HG03064 (cell line): ENCODE data around the gene WDR88.
A peak's percentile ranks its signal among the peaks of the same experiment; 100 is the strongest.
"Not testable (repeated sequence)": the region's sequence is repeated elsewhere in the genome, so short reads cannot be mapped to it uniquely, and the experiment has no call there.

Source experiments
- ATAC-seq: cut with Tn5 transposase; IDR thresholded peaks from one replicate; pipeline ENCODE4 v1.9.1; 2021; ENCODE audit warnings: low read depth; ENCODE audit not compliant: unreplicated experiment

The WDR88 gene

GRCh38 chr19:33167438-33167837, 35.5 kb downstream of the WDR88 start:
- ATAC-seq = no peak

GRCh38 chr19:33168528-33168927, 36.6 kb downstream of the WDR88 start:
- no peak for ATAC-seq

DNA sequence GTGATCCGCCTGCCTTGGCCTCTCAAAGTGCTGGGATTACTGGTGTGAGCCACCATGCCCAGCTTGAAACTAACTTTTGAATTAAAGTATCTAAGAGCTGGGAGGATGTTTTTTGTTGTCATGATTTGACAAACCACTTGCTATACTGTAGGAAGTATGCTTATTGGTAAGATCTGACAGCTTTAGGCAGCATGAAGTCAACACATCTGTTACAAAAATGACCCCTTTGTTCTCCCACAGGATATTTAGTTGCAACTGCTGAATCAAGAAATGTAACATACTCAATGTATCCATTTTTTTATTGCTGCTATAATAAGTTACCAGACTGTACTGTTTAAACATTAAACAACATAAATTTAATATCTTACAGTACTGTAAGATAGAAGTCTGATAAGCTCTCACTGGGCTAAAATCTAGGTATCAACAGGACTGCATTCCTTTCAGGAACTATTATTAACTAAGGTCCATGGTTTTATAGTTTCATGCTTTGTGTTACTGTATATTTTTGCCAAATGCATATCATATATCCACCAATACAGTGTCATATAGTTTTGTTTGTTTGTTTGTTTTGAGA, 39.4 kb downstream of the WDR88 start:
- no peak for ATAC-seq

DNA sequence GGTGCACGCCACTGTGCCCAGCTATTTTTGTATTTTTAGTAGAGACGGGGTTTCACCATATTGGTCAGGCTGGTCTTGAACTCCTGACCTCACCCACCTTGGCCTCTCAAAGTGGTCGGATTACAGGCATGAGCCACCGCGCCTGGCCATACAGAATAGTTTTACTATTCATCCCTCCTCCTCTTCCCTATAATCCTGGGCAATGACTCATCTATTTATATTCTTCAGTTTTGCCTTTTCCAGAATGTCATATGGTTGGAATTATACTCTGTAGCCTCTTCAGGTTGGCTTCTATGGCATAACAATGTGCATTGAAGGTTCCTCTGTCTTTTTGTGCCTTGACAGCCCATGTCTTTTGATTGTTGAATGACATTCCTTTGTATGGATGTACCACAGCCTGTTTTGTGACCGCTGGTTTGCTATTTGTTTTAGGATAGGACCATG, 40.0 kb downstream of the WDR88 start:
- ATAC-seq = no peak

- ATAC-seq = no peak
Observed at GRCh38 chr19:33174186-33174585, 42.3 kb downstream of the WDR88 start.

- ATAC-seq = no peak
Observed at GRCh38 chr19:33175156-33175782, 43.4 kb downstream of the WDR88 start.

GRCh38 chr19:33175886-33176669, 44.2 kb downstream of the WDR88 start:
- ATAC-seq = peak; percentile 4

- peak; percentile 73 for ATAC-seq
Observed at GRCh38 chr19:33176670-33177416, 44.9 kb downstream of the WDR88 start.

DNA sequence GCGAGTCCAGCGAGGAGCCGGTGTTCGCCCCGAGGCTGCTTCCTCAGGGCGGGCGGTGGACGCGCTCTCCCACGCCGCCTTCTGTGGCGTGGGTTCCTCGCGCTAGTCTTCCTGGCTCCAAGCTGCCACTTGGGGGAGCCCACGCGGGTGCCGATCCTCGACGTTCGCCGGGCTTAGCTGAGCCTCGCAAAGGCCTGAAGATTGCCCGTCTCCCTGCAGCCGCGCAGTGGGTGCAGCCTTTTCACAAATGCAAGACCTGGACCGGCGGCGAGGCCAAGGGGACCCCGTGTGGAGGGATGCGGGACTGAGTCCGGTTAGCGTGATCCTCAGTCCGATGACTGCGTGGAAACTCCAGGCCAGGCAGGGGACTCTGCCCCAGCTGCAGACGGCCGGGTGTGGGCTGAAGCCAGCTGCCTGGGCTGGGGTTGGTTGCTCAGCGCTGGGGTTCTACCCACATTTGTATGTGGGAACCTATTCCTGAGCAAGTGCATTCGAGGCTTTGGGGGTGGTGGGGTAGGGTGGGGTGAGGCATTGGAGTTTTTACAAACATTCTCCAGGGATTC, 45.6 kb downstream of the WDR88 start:
- ATAC-seq = no peak

DNA sequence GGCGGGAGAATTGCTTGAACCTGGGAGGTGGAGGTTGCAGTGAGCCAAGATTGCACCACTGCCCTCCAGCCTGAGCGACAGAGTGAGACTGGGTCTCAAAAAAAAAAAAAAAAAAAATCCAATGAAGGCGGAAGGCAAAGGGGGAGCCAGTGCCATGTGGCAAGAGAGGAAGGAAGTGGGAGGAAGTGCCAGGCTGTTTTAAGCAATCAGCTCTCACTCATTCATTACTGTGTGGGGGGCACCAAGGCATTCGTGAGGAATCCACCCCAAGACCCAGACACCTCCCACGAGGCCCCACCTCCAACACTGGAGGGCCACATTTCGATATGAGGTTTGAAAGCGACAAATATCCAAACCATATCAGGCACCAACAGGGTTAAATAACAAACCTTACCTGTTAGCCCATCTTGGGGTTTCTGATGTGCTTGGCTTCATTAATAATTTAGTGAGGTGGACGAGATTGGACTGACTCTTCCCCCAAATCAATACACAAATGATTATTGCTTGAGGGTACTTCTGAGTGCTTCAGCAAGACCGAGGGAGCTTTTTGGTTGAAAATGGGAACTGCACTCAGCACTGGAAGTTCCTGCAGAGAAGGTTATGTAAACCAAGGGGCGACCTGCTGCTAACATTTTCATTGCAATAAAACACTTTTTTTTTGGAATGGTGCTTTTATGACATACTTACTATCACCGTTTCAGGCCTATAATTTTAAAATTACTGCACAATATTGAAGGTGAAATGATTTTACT, 54.7 kb downstream of the WDR88 start:
- ATAC-seq = no peak

- no peak for ATAC-seq
Observed at GRCh38 chr19:33187183-33187540, 55.2 kb downstream of the WDR88 start.

DNA sequence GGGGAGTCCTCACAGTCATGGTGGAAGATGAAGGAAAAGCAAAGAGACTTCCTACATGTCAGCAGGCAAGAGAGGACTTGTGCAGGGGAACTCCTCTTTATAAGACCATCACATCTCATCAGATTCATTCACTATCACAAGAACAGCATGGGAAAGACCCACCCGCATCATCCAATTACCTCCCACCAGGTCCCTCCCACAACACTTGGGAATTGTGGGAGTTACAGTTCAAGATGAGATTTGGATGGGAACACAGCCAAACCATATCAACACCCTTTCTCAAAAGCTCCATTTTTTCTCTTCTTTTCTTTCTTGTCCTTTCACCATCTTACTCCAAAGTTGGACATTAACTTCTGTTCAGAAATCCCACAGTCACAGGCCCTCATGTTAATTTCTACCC, 57.5 kb downstream of the WDR88 start:
- no peak for ATAC-seq

DNA sequence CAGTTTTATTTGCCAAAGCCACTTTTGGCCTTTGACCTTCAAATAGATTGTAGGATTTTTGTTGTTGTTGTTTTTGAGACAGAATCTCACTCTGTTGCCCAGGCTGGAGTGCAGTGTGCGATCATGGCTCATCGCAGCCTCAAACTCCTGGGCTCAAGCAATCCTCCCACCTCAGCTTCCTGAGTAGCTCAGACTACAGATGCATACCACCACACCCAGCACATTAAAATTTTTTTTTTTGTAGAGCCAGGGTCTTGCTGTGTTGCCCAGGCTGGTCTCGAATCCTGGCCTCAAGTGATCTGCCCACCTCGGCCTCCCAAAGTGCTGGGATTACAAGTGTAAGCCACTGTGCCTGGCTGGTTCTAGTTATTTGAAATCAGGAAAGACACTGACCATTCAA, 59.2 kb downstream of the WDR88 start:
- ATAC-seq = not testable (repeated sequence)

- ATAC-seq = no peak
Observed at GRCh38 chr19:33191501-33191900, 59.6 kb downstream of the WDR88 start.

DNA sequence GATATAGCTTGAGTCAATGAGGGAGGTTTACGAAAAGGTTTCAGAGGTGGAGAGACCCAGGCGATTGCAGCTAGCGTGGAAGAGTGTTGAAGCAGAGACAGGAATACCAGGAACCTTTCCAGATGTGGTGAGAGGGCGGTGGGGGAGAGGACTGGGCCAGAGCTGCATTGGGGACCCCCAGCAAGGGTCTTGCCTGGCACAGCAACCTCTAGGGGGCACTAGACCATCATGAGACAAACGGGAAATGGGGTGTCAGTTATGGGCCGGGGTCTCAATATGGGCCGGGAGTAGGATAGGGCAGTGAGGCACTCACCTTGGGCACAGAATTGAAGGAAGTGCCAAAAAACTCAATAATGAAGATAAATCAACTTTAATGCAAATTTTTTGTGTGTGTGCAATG, 60.1 kb downstream of the WDR88 start:
- no peak for ATAC-seq

DNA sequence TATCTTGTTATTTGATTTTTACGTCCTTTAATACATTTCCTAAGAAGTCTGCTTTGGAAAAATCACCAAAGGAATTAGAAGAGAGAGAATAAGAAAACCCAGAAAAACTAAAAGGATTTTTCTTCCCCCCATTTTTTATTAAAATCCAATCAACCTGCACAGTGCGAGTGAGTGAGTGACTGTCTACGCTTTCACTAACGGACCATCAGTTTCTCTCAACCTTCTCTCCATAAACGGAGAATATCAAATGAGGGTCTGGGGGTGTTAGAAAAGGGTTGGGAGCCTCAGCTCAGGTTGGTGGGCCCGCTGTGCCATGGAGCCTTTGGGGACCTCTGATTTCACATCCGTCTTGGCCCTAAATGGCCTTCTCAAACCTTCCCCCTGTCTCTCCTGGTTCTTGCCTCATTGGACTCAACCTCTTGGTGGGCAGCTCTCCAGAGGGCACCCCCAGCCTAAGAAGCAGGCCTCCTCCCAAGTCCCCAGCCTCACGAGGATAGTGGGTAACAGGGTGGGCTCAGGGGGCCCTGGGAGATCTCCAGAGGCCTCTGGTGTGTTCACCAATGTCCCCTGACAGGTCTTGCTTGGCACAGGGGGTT, 61.5 kb downstream of the WDR88 start:
- ATAC-seq = no peak

- ATAC-seq = no peak
Observed at GRCh38 chr19:33193865-33194362, 62.0 kb downstream of the WDR88 start, which contains the start of gene LRP3. TSS of gene LRP3 (plus strand) at chr19:33194330. CDS start at chr19:33194786, 456 bp downstream.

DNA sequence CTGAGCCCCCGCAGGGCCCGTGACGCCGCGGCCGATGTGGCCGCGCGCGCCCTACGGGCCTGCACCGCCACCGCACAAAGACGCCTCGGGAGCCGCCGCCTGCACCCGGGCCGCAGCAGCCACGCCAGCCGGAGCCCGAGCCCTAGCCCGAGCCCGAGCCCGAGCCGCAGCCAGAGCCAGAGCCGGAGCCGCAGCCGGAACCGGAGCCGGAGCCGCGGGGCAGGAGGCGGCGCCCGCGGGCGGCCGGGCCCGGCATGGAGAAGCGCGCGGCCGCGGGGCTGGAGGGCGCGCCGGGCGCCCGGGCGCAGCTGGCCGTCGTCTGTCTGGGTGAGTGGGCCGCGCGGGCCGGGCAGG, 62.6 kb downstream of the WDR88 start:
- no peak for ATAC-seq

DNA sequence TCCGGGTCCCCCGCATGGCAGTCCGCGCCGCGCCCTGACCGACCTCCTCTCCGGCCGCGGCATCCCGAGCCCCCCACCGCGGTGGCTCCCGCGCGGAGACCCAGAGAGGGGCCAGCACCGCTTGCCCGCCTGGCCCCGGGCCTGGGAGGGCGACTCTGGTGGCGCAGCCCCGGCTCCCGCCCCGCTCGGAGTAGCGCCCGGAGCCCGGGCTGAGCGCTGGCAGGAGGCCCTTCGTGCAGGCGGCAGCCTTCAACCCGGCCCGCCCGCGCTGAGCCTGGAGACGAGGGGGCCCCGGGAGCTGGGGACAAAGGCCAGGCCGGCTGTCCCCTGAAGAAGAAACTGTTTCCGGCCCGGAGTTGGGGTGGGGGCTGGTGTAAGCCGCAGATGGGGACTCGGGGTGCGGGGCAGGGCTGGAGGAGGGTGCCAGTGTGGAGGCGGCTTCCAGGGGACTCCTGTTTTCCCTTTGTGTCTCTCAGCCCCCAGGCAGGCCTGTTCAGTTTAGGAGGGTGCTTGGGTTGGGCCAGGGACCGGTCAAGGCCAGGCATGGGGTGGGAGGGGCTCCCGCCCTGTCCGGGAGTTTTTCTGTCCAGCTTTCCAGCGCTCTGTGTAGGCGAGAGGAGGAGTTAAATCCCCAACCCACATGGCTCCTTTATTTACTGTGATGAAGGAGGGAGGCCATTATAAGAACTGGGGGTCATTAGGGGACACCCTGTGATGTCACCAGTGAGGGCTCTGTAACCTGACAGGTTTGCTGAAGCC, 63.2 kb downstream of the WDR88 start:
- ATAC-seq = no peak
